Activated T-cell treated with anti-CD3 and anti-CD28 coated beads for 24 hours (primary cell): Measurements from ENCODE around the gene MAGEA12.
"Not testable (repeated sequence)": the region's sequence is repeated elsewhere in the genome, so short reads cannot be mapped to it uniquely, and the experiment has no call there.

ENCODE experiments used
- DNase-seq: peaks from one replicate; pipeline ENCODE4 v3.0.0-alpha.2; 2020; ENCODE audit warnings: low read depth

MAGEA12 gene, protein sequence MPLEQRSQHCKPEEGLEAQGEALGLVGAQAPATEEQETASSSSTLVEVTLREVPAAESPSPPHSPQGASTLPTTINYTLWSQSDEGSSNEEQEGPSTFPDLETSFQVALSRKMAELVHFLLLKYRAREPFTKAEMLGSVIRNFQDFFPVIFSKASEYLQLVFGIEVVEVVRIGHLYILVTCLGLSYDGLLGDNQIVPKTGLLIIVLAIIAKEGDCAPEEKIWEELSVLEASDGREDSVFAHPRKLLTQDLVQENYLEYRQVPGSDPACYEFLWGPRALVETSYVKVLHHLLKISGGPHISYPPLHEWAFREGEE

DNA sequence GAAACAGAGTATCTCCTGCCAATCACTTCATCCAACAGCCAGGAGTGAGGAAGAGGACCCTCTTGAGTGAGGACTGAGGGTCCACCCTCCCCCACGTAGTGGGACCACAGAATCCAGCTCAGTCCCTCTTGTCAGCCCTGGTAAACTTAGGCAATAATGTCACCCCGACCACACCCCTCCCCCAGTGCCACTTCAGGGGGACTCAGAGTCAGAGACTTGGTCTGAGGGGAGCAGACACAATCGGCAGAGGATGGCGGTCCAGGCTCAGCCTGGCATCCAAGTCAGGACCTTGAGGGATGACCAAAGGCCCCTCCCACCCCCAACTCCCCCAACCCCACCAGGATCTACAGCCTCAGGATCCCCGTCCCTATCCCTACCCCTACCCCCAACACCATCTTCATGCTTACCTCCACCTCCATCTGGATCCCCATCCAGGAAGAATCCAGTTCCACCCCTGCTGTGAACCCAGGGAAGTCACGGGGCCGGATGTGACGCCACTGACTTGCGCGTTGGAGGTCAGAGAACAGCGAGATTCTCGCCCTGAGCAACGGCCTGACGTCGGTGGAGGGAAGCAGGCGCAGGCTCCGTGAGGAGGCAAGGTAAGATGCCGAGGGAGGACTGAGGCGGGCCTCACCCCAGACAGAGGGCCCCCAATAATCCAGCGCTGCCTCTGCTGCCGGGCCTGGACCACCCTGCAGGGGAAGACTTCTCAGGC is at the start of gene MAGEA12, which contains the start of gene CSAG1:
Gene MAGEA12 (plus strand): TSS at position 497 of the 715 bp plus-strand sequence. CDS start 2,405 bp downstream, outside the sequence.
Gene CSAG1 (minus strand): TSS at position 461 of the 715 bp plus-strand sequence. CDS start 1,261 bp downstream, outside the sequence.
- DNase-seq = no peak

DNA sequence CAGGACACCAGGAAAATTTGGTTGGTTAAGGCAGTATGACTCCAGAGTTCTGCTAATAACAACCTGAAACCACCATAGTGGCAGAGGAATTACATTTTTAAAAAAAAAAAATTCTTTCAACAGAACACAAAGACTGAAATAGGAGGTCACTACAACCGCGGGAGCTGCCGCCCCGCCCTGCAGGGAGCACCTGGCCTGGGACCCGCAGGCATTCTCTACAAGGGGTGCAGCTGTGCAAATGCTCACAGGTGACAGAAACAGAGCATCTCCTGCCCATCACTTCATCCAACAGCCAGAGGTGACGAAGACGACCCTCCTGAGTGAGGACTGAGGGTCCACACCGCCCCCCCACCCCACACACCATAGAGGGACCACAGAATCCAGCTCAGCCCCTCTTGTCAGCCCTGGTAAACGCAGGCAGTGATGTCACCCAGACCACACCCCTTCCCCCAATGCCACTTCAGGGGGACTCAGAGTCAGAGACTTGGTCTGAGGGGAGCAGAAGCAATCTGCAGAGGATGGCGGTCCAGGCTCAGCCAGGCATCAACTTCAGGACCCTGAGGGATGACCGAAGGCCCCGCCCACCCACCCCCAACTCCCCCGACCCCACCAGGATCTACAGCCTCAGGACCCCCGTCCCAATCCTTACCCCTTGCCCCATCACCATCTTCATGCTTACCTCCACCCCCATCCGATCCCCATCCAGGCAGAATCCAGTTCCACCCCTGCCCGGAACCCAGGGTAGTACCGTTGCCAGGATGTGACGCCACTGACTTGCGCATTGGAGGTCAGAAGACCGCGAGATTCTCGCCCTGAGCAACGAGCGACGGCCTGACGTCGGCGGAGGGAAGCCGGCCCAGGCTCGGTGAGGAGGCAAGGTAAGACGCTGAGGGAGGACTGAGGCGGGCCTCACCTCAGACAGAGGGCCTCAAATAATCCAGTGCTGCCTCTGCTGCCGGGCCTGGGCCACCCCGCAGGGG is 35.3 kb upstream of the MAGEA12 start, which contains the start of gene MAGEA3:
Gene MAGEA3 (plus strand): TSS at position 843 of the 980 bp plus-strand sequence. CDS start 2,039 bp downstream, outside the sequence.
- not testable (repeated sequence) for DNase-seq

DNA sequence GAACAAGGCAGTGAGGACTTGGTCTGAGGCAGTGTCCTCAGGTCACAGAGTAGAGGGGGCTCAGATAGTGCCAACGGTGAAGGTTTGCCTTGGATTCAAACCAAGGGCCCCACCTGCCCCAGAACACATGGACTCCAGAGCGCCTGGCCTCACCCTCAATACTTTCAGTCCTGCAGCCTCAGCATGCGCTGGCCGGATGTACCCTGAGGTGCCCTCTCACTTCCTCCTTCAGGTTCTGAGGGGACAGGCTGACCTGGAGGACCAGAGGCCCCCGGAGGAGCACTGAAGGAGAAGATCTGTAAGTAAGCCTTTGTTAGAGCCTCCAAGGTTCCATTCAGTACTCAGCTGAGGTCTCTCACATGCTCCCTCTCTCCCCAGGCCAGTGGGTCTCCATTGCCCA is 33.2 kb upstream of the MAGEA12 start:
- DNase-seq = not testable (repeated sequence)

DNA sequence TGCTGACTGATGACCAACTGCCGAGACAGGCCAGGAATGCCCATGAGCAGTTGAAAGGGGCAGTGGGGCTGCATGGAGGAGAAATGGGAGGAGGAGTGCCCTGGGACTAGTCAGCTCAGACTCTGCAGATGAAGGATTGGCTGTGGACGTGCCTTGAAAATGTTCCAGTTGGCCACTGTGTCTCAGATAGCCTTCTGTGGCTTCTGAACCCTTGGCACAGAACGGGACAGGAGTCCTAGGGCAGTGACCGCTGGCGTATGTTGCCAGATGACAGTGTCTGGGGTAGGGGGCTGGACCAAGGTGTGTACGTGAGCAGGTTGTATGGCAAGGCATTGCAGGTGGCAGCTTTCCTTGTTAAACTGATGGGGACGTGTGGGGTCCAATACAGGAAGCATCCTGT is 27.1 kb upstream of the MAGEA12 start:
- DNase-seq = not testable (repeated sequence)

DNA sequence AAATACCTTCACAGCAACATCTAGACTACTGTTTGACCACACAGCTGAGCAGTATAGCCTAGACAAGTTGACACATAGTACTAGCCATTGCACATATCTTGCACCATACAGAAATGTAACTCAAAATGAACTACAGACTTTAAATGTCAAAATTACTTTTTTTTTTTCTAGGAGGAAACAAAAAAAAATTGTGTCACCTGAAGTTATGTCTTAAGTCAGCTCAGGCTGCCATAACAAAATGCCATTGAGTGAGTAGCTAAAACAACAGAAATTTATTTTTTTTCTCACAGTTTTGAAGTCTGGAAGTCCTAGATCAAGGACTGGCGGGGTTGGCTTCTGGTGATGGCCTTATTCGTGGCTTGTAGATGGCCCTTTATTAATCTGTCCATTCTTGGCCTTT is 24.4 kb upstream of the MAGEA12 start, which contains the start of gene CSAG2:
Gene CSAG2 (minus strand): TSS at position 101 of the 400 bp plus-strand sequence. CDS start 161 bp downstream, outside the sequence.
- not testable (repeated sequence) for DNase-seq

DNA sequence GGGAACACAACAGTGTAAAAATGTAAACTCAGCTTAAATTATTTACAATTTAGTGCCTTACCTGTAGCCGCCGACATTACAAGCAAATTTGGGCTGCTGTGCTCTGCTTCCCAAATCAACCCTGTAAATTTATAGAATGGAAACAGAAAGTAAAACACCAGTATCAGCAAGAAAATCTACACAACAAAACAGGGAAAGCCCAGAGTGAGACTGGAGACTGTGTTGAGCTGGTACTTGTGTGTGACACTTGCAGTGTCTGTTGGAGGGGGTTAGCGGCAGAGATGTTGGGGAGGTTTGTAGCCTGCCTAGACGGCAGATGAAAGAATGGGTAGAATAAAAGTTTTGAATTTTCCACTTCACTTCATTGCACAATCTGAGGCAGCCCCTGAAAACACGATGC is 20.4 kb upstream of the MAGEA12 start:
- DNase-seq = not testable (repeated sequence)

DNA sequence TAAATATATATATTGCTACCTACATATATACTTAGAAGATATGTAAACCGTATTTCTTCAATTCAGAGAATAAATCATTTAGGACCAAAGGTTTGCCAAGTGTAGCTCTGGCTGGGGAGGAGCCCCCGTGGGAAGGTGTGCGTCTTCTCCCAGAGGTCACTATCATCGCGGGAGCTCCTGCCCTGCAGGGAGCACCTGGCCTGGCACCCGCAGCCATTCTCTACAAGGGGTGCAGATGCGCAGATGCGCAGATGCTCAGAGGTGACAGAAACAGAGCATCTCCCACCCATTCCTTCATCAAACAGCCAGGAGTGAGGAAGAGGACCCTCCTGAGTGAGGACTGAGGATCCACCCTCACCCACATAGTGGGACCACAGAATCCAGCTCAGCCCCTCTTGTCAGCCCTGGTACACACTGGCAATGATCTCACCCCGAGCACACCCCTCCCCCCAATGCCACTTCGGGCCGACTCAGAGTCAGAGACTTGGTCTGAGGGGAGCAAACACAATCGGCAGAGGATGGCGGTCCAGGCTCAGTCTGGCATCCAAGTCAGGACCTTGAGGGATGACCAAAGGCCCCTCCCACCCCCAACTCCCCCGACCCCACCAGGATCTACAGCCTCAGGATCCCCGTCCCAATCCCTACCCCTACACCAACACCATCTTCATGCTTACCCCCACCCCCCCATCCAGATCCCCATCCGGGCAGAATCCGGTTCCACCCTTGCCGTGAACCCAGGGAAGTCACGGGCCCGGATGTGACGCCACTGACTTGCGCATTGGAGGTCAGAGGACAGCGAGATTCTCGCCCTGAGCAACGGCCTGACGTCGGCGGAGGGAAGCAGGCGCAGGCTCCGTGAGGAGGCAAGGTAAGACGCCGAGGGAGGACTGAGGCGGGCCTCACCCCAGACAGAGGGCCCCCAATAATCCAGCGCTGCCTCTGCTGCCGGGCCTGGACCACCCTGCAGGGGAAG is 19.5 kb upstream of the MAGEA12 start, which contains the start of gene MAGEA2B:
Gene MAGEA2B (plus strand): TSS at position 814 of the 973 bp plus-strand sequence. CDS start 2,479 bp downstream, outside the sequence.
- not testable (repeated sequence) for DNase-seq

DNA sequence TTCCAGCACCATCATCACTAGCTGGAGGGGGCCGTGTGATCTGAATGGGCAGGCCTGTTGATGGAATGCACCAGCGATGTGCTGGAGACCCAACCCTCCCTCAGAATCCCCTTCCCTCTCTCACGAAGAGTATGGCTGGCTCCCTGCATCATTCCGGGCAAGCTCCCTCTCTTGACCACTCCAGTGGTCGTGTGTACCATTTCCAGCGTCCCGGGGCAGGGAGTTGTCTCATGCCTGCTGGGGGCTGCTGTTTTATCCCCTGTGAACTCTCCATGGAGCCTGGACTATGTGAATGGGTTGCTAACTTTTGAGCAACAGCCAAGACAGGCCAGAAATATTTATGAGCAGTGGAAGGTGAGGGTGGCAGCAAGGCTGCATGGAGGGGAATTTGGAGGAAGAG is 8.1 kb upstream of the MAGEA12 start:
- no peak for DNase-seq

DNA sequence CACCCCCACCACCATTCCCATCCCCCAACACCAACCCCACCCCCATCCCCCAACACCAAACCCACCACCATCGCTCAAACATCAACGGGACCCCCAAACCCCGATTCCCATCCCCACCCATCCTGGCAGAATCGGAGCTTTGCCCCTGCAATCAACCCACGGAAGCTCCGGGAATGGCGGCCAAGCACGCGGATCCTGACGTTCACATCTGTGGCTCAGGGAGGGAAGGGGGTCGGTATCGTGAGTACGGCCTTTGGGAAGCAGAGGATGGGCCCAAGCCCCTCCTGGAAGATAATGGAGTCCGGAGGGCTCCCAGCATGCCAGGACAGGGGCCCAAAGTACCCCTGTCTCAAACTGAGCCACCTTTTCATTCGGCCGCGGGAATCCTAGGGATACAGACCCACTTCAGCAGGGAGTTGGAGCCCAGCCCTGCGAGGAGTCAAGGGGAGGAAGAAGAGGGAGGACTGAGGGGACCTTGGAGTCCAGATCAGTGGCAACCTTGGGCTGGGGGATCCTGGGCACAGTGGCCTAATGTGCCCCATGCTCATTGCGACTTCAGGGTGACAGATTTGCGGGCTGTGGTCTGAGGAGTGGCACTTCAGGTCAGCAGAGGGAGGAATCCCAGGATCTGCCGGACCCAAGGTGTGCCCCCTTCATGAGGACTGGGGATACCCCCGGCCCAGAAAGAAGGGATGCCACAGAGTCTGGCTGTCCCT is 744 bp downstream of the MAGEA12 start:
- not testable (repeated sequence) for DNase-seq

DNA sequence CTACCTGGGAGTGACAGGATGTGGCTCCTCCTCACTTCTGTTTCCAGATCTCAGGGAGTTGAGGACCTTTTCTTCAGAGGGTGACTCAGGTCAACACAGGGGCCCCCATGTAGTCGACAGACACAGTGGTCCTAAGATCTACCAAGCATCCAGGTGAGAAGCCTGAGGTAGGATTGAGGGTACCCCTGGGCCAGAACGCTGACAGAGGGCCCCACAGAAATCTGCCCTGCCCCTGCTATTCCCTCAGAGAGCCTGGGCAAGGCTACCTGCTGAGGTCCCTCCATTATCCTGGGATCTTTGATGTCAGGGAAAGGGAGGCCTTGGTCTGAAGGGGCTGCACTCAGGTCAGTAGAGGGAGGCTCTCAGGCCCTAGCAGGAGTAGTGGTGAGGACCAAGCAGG is 1.5 kb downstream of the MAGEA12 start:
- no peak for DNase-seq

DNA sequence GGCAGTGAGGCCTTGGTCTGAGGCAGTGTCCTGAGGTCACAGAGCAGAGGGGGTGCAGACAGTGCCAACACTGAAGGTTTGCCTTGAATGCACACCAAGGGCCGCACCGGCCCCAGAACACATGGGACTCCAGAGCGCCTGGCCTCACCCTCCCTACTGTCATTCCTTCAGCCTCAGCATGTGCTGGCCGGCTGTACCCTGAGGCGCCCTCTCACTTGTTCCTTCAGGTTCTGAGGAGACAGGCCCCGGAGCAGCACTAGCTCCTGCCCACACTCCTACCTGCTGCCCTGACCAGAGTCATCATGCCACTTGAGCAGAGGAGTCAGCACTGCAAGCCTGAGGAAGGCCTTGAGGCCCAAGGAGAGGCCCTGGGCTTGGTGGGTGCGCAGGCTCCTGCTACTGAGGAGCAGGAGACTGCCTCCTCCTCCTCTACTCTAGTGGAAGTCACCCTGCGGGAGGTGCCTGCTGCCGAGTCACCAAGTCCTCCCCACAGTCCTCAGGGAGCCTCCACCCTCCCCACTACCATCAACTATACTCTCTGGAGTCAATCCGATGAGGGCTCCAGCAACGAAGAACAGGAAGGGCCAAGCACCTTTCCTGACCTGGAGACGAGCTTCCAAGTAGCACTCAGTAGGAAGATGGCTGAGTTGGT is 2.4 kb downstream of the MAGEA12 start:
- no peak for DNase-seq

DNA sequence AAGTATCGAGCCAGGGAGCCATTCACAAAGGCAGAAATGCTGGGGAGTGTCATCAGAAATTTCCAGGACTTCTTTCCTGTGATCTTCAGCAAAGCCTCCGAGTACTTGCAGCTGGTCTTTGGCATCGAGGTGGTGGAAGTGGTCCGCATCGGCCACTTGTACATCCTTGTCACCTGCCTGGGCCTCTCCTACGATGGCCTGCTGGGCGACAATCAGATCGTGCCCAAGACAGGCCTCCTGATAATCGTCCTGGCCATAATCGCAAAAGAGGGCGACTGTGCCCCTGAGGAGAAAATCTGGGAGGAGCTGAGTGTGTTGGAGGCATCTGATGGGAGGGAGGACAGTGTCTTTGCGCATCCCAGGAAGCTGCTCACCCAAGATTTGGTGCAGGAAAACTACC is 3.0 kb downstream of the MAGEA12 start:
- DNase-seq = not testable (repeated sequence)

DNA sequence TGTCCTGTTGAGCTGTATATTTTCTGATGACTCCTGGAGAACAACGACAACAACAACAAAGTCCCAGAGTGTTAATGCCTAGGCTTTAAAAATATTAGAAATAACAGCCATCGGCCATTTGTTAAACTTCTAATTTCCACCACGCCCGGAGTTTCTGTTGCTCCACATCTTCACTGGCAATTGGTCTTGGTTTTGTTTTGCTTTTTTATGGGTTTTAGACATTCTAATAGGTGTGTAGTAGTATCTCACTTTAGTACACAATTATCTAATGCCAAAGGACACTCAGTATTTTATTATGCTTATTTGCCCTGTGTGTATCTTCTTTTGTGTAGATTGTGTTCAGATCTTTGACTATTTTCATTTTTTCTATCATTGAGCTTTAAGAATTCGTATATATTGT is 5.0 kb downstream of the MAGEA12 start:
- no peak for DNase-seq

DNA sequence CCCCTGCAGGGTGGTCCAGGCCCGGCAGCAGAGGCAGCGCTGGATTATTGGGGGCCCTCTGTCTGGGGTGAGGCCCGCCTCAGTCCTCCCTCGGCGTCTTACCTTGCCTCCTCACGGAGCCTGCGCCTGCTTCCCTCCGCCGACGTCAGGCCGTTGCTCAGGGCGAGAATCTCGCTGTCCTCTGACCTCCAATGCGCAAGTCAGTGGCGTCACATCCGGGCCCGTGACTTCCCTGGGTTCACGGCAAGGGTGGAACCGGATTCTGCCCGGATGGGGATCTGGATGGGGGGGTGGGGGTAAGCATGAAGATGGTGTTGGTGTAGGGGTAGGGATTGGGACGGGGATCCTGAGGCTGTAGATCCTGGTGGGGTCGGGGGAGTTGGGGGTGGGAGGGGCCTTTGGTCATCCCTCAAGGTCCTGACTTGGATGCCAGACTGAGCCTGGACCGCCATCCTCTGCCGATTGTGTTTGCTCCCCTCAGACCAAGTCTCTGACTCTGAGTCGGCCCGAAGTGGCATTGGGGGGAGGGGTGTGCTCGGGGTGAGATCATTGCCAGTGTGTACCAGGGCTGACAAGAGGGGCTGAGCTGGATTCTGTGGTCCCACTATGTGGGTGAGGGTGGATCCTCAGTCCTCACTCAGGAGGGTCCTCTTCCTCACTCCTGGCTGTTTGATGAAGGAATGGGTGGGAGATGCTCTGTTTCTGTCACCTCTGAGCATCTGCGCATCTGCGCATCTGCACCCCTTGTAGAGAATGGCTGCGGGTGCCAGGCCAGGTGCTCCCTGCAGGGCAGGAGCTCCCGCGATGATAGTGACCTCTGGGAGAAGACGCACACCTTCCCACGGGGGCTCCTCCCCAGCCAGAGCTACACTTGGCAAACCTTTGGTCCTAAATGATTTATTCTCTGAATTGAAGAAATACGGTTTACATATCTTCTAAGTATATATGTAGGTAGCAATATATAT is 20.4 kb downstream of the MAGEA12 start, which contains the start of gene MAGEA2:
Gene MAGEA2 (minus strand): TSS at position 157 of the 965 bp plus-strand sequence. CDS start 2,479 bp downstream, outside the sequence.
- DNase-seq = not testable (repeated sequence)

DNA sequence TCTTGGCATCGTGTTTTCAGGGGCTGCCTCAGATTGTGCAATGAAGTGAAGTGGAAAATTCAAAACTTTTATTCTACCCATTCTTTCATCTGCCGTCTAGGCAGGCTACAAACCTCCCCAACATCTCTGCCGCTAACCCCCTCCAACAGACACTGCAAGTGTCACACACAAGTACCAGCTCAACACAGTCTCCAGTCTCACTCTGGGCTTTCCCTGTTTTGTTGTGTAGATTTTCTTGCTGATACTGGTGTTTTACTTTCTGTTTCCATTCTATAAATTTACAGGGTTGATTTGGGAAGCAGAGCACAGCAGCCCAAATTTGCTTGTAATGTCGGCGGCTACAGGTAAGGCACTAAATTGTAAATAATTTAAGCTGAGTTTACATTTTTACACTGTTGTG is 21.3 kb downstream of the MAGEA12 start:
- not testable (repeated sequence) for DNase-seq

DNA sequence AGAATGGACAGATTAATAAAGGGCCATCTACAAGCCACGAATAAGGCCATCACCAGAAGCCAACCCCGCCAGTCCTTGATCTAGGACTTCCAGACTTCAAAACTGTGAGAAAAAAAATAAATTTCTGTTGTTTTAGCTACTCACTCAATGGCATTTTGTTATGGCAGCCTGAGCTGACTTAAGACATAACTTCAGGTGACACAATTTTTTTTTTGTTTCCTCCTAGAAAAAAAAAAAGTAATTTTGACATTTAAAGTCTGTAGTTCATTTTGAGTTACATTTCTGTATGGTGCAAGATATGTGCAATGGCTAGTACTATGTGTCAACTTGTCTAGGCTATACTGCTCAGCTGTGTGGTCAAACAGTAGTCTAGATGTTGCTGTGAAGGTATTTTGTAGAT is 25.4 kb downstream of the MAGEA12 start, which contains the start of gene CSAG3:
Gene CSAG3 (plus strand): TSS at position 301 of the 400 bp plus-strand sequence.
- DNase-seq = not testable (repeated sequence)

DNA sequence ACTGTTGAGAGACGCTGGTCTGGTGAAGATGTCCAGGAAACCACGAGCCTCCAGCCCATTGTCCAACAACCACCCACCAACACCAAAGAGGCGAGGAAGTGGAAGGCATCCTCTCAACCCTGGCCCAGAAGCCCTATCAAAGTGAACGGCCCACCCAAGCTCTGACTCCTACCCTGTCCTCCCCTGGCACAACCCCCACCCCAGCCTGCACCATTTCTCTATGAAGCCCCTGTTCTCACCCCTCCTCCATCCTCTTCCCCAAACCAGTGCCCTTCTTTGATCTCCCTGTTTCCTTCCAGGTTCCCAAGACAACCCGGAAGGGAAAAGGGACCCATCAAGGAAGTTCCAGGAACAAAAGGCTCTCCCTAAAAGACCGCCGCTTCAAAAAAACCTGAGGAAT is 26.0 kb downstream of the MAGEA12 start:
- DNase-seq = not testable (repeated sequence)

DNA sequence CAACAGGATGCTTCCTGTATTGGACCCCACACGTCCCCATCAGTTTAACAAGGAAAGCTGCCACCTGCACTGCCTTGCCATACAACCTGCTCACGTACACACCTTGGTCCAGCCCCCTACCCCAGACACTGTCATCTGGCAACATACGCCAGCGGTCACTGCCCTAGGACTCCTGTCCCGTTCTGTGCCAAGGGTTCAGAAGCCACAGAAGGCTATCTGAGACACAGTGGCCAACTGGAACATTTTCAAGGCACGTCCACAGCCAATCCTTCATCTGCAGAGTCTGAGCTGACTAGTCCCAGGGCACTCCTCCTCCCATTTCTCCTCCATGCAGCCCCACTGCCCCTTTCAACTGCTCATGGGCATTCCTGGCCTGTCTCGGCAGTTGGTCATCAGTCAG is 28.0 kb downstream of the MAGEA12 start:
- not testable (repeated sequence) for DNase-seq
